Peyer's patch (tissue), 4 donors: ENCODE measurements around the gene PCK1.

Source experiments
- POLR2A ChIP-seq, 2 donors: fragments of 450-650 bp; IDR thresholded peaks; one replicate each; pipeline ENCODE4 v1.5.1; 2017; ENCODE audit warnings: antibody characterized with exemption in 2 of 2, mild to moderate bottlenecking in 2 of 2, moderate library complexity in 2 of 2
- TF ChIP-seq, protein P1 (sequence below), 6 experiments: fragments of 450-650 bp in 4 of 6; fragments of 200-600 bp in 2 of 6; sonication (generic) in 1 of 6; IDR thresholded peaks; one replicate each; pipeline ENCODE4 v1.5.1; 2017 to 2019; ENCODE audit warnings: antibody characterized with exemption in 6 of 6, mild to moderate bottlenecking in 3 of 6, moderate library complexity in 1 of 6

DNA sequence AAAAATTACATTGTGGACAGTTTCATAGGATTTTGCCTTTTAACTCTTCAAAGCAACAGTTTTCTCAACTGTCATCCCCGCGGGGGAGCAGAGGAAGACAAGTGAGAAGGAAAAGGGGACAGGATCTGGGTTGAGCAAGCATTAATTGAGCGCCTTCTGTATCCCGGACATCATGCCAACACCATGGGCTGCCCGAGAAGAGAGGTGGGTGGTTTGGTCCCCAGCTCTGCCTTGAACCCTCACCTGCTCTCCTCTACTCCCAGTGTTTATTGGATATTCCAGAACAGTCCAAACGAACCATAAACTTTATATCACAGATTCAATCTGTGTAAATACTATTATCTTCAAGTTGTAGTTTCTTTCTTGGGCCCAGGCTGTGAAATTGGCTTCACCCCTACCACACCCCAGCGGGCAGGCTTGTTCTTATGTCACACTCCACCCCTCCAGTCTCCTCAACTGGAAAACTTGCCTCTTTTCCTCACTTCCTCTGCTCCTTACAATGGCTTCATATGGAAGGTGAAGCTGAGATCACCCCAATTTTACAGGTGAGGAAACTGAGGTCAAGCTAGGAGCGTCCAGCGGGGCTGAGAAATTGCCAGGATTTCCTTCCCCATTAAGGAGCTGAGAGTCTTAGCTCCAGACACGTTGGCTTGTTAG is 6.0 kb downstream of the PCK1 start:
- TF ChIP-seq, protein P1, sequence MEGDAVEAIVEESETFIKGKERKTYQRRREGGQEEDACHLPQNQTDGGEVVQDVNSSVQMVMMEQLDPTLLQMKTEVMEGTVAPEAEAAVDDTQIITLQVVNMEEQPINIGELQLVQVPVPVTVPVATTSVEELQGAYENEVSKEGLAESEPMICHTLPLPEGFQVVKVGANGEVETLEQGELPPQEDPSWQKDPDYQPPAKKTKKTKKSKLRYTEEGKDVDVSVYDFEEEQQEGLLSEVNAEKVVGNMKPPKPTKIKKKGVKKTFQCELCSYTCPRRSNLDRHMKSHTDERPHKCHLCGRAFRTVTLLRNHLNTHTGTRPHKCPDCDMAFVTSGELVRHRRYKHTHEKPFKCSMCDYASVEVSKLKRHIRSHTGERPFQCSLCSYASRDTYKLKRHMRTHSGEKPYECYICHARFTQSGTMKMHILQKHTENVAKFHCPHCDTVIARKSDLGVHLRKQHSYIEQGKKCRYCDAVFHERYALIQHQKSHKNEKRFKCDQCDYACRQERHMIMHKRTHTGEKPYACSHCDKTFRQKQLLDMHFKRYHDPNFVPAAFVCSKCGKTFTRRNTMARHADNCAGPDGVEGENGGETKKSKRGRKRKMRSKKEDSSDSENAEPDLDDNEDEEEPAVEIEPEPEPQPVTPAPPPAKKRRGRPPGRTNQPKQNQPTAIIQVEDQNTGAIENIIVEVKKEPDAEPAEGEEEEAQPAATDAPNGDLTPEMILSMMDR (IDR thresholded peaks at IDR 0.05), result no peak
- peak; percentile 7 to 21 for TF ChIP-seq POLR2A (IDR thresholded peaks at IDR 0.05)
